IMR-90 (cell line): ENCODE measurements around the gene CRIM1. TPM values are rescaled to one million over a fixed set of nuclear protein-coding genes. Genes with fewer than 3 reads are reported as not detected.

Source experiments
- ATAC-seq: fragments of 200-7000 bp; cut with Tn5 transposase; 2 replicates; pipeline ENCODE4 v1.9.1; 2020; ENCODE audit warnings: low read depth, mild to moderate bottlenecking, moderate library complexity
- BruUV-seq: library from RNA; stranded (reverse); fragments of 400-500 nt; replicated peaks from 2 replicates; lab custom pipeline; 2021; lab: Mats Ljungman, UMichigan
- CTCF ChIA-PET: fragments of 300-600 bp; formaldehyde crosslinking; extraction: SDS; loops from one replicate; lab custom pipeline; 2021; ENCODE audit warnings: antibody characterized with exemption; lab: Yijun Ruan, JAX
- POLR2A ChIA-PET: fragments of 300-600 bp; sonication (Branson Sonifier 250); formaldehyde crosslinking; loops from one replicate; lab custom pipeline; 2022; ENCODE audit warnings: antibody characterized with exemption; ENCODE audit not compliant: unreplicated experiment; lab: Charles Lee
- DNase-seq: peaks from one replicate; pipeline ENCODE4 v3.0.0; 2013
- H2AFZ ChIP-seq: replicated peaks from 2 replicates; pipeline ENCODE3; 2013; ENCODE audit warnings: low read length, mild to moderate bottlenecking; ENCODE audit not compliant: poor library complexity
- H2AK5ac ChIP-seq: 2 replicates; pipeline ENCODE4 v1.6.1; 2013; ENCODE audit warnings: low read depth, low read length, inconsistent platforms
- H2AK9ac ChIP-seq: replicated peaks from 2 replicates; pipeline ENCODE3; 2013; ENCODE audit warnings: mild to moderate bottlenecking, low read depth, low read length, moderate library complexity; ENCODE audit not compliant: poor library complexity
- H2BK120ac ChIP-seq: 2 replicates; pipeline ENCODE4 v1.6.1; 2013; ENCODE audit warnings: low read depth, low read length, inconsistent platforms
- H2BK15ac ChIP-seq: 3 replicates; pipeline ENCODE4 v1.6.1; 2013; ENCODE audit warnings: low read depth, low read length, inconsistent platforms
- H2BK20ac ChIP-seq: 2 replicates; pipeline ENCODE4 v1.6.1; 2013; ENCODE audit warnings: low read depth, mild to moderate bottlenecking, inconsistent platforms, low read length, moderate library complexity
- H2BK5ac ChIP-seq: 2 replicates; pipeline ENCODE4 v1.6.1; 2013; ENCODE audit warnings: mild to moderate bottlenecking, low read depth, low read length, inconsistent platforms; ENCODE audit not compliant: poor library complexity, severe bottlenecking
- H3K14ac ChIP-seq: replicated peaks from 2 replicates; pipeline ENCODE4 v1.6.1; 2013; ENCODE audit warnings: low read depth, low read length, inconsistent platforms
- H3K18ac ChIP-seq: 2 replicates; pipeline ENCODE4 v1.6.1; 2013; ENCODE audit warnings: low read depth, low read length, control low read depth
- H3K23ac ChIP-seq: 2 replicates; pipeline ENCODE4 v1.6.1; 2013; ENCODE audit warnings: low read depth, low read length, inconsistent platforms
- H3K27ac ChIP-seq: 2 replicates; pipeline ENCODE4 v1.5.1; 2013; ENCODE audit warnings: mild to moderate bottlenecking, control low read depth, low read length; ENCODE audit not compliant: insufficient read depth
- H3K27me3 ChIP-seq: 2 replicates; pipeline ENCODE4 v1.6.1; 2013; ENCODE audit warnings: low read length; ENCODE audit not compliant: control insufficient read depth, insufficient read depth
- H3K36me3 ChIP-seq: 2 replicates; pipeline ENCODE4 v1.6.1; 2013; ENCODE audit warnings: low read length, mixed read lengths; ENCODE audit not compliant: control insufficient read depth, insufficient read depth
- H3K4ac ChIP-seq: 2 replicates; pipeline ENCODE4 v1.6.1; 2013; ENCODE audit warnings: low read depth, low read length, inconsistent platforms
- H3K4me1 ChIP-seq: 2 replicates; pipeline ENCODE4 v1.6.1; 2013; ENCODE audit warnings: low read length, mixed read lengths; ENCODE audit not compliant: control insufficient read depth, insufficient read depth
- H3K4me2 ChIP-seq: 2 replicates; pipeline ENCODE4 v1.6.1; 2013; ENCODE audit warnings: low read depth, mild to moderate bottlenecking, control low read depth, low read length, moderate library complexity
- H3K4me3 ChIP-seq: 2 replicates; pipeline ENCODE4 v1.5.1; 2013; ENCODE audit warnings: low read depth, mild to moderate bottlenecking, control low read depth, low read length, moderate library complexity; ENCODE audit not compliant: insufficient read depth
- H3K56ac ChIP-seq: 2 replicates; pipeline ENCODE4 v1.6.1; 2013; ENCODE audit warnings: low read length, inconsistent platforms; ENCODE audit not compliant: insufficient read depth; ENCODE audit errors: extremely low read depth
- H3K79me1 ChIP-seq, 2 experiments: 2 replicates each; pipeline ENCODE4 v1.6.1; 2013; ENCODE audit warnings: low read length in 2 of 2, inconsistent platforms in 1 of 2, low read depth in 1 of 2
- H3K9ac ChIP-seq: 2 replicates; pipeline ENCODE4 v1.6.1; 2013; ENCODE audit warnings: low read depth, low read length, control low read depth
- H3K9me1 ChIP-seq: 2 replicates; pipeline ENCODE4 v1.6.1; 2013; ENCODE audit warnings: low read length, inconsistent platforms; ENCODE audit not compliant: insufficient read depth
- H3K9me3 ChIP-seq: 2 replicates; pipeline ENCODE4 v1.6.1; 2013; ENCODE audit warnings: low read length; ENCODE audit not compliant: control insufficient read depth, insufficient read depth
- H4K20me1 ChIP-seq: 2 replicates; pipeline ENCODE4 v1.6.1; 2013; ENCODE audit warnings: low read length, inconsistent platforms; ENCODE audit not compliant: insufficient read depth
- H4K5ac ChIP-seq: 2 replicates; pipeline ENCODE4 v1.6.1; 2013; ENCODE audit warnings: mild to moderate bottlenecking, low read depth, low read length, control low read depth
- H4K8ac ChIP-seq, 2 experiments: 2 replicates each; pipeline ENCODE4 v1.6.1; 2013; ENCODE audit warnings: low read depth in 2 of 2, low read length in 2 of 2, control low read depth in 1 of 2, inconsistent platforms in 1 of 2
- H4K91ac ChIP-seq: 2 replicates; pipeline ENCODE4 v1.6.1; 2013; ENCODE audit warnings: low read depth, low read length, inconsistent platforms; ENCODE audit not compliant: insufficient read depth
- BHLHE40 ChIP-seq: fragments of 150-350 bp; IDR thresholded peaks from 2 replicates; pipeline ENCODE4 v1.6.1; 2016; ENCODE audit warnings: mild to moderate bottlenecking, low read depth, low read length
- CEBPB ChIP-seq: IDR thresholded peaks from 2 replicates; pipeline ENCODE4 v1.6.1; 2012; ENCODE audit warnings: low read depth, low read length, improper control_type of control experiment
- CHD1 ChIP-seq: IDR thresholded peaks from 2 replicates; pipeline ENCODE4 v1.6.1; 2012; ENCODE audit warnings: low read depth, low read length, improper control_type of control experiment
- ELK1 ChIP-seq: fragments of 150-350 bp; IDR thresholded peaks from 2 replicates; pipeline ENCODE4 v1.6.1; 2016; ENCODE audit warnings: low read depth, mild to moderate bottlenecking, low read length, moderate library complexity, borderline replicate concordance
- FOS ChIP-seq: fragments of 150-350 bp; IDR thresholded peaks from 2 replicates; pipeline ENCODE4 v1.6.1; 2016; ENCODE audit warnings: low read depth, low read length
- MAFK ChIP-seq: IDR thresholded peaks from 2 replicates; pipeline ENCODE4 v1.6.1; 2012; ENCODE audit warnings: low read depth, low read length, improper control_type of control experiment
- MXI1 ChIP-seq: IDR thresholded peaks from 2 replicates; pipeline ENCODE4 v1.6.1; 2012; ENCODE audit warnings: low read depth, mild to moderate bottlenecking, low read length, moderate library complexity, borderline replicate concordance
- NFE2L2 ChIP-seq: fragments of 150-350 bp; IDR thresholded peaks from 2 replicates; pipeline ENCODE4 v1.6.1; 2016; ENCODE audit warnings: low read depth, mild to moderate bottlenecking, low read length
- POLR2A ChIP-seq: IDR thresholded peaks from 2 replicates; pipeline ENCODE4 v1.6.1; 2012; ENCODE audit warnings: mild to moderate bottlenecking, low read depth, low read length
- RAD21 ChIP-seq: IDR thresholded peaks from 2 replicates; pipeline ENCODE4 v1.6.1; 2012; ENCODE audit warnings: low read length, improper control_type of control experiment
- RCOR1 ChIP-seq: IDR thresholded peaks from 2 replicates; pipeline ENCODE4 v1.6.1; 2012; ENCODE audit warnings: mild to moderate bottlenecking, low read length, improper control_type of control experiment; ENCODE audit not compliant: insufficient replicate concordance
- RFX5 ChIP-seq: IDR thresholded peaks from 2 replicates; pipeline ENCODE4 v1.8.0; 2012; ENCODE audit warnings: low read depth, mild to moderate bottlenecking, low read length, moderate library complexity
- SMC3 ChIP-seq: fragments of 150-350 bp; IDR thresholded peaks from 2 replicates; pipeline ENCODE4 v1.6.1; 2016; ENCODE audit warnings: low read depth, mild to moderate bottlenecking, antibody characterized with exemption, low read length, moderate library complexity
- WGBS, 2 experiments: methylation state at CpG; one replicate each; pipeline versions ENCODE4 v1.1.5 to v1.1.7; 2013; ENCODE audit warnings: missing lambda C conversion rate in 2 of 2; ENCODE audit not compliant: insufficient read length in 1 of 2; ENCODE audit errors: extremely low coverage in 2 of 2; 5-methylcytosine and 5-hydroxymethylcytosine counted together
- dilution Hi-C: fragments of 300-500 bp; cut with HindIII; formaldehyde crosslinking; loops from one replicate; pipeline ENCODE4 v1.14.3; 2018; ENCODE audit warnings: low sequenced_read_pairs; ENCODE audit not compliant: unreplicated experiment
- in situ Hi-C: fragments of 300-500 bp; cut with MboI; formaldehyde crosslinking; loops from 3 replicates; pipeline ENCODE4 v1.14.3; 2019; ENCODE audit warnings: low sequenced_read_pairs, inconsistent platforms, mixed read lengths
- intact Hi-C: fragments of 100-400 bp; cut with micrococcal nuclease; formaldehyde crosslinking; loops from 2 replicates; pipeline ENCODE4 v1.10.0; 2022
- polyA plus RNA-seq, 3 experiments: library from polyadenylated mRNA; depleted of rRNA; stranded (reverse); fragments of >200 nt; gene quantifications; 2 replicates each; pipeline ENCODE4 v1.2.3, GENCODE V29; 2012; ENCODE audit warnings: low replicate concordance in 1 of 3
- total RNA-seq: library from RNA; depleted of rRNA; stranded (reverse); fragments of >200 nt; gene quantifications from 2 replicates; pipeline ENCODE4 v1.2.3, GENCODE V29; 2012
- TF ChIP-seq, protein P1 (sequence below): conservative IDR thresholded peaks from 2 replicates; pipeline ENCODE4 v1.5.1; 2012; ENCODE audit warnings: mild to moderate bottlenecking, low read depth, low read length, improper control_type of control experiment
- TF ChIP-seq, protein P2 (sequence below): fragments of 150-350 bp; IDR thresholded peaks from 2 replicates; pipeline ENCODE4 v1.6.1; 2017; ENCODE audit warnings: mild to moderate bottlenecking, antibody characterized with exemption, low read length, low read depth

The CRIM1 gene
- total and polyA plus RNA-seq, 2 of the 4 experiments (the other 2 are of a cell fraction): 285 to 490 TPM

DNA sequence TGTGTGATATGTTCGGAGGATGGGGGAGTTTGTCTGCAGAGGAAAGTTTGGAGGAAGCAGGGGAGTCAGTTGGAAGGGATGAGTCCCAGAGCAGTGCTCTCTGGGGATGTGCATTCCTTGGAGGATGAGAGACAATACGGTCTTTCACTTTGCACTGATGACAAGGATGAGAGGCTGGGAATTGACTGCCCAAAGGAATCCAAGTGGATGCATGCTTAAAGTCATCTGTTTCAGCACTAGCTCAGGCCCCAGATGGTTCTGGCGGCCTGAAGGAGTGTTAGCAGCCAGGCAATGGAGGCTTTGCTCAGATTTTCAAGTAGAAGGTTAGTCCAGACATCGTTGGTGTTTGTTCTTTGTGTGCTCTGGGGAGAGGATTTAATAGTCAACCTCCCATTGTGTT lies 100.2 kb downstream of the CRIM1 start:
- Histone ChIP-seq H3K36me3 (peaks cover 27% of the 10 kb centered on the region), H2AK5ac (peak overlapping the region; percentile 92; the same call in 1 of the 2 replicates), H3K4me3 (no peak overlapping the region), H4K8ac (peak overlapping the region; percentile 16 to 95; a peak in 3 of 4 replicates), H3K4me1 (peaks cover 46% of the 10 kb centered on the region), H3K27me3 (no peaks in the 10 kb centered on the region), H4K91ac (peak overlapping the region; percentile 81; the same call in 1 of the 2 replicates), H2BK5ac (peak overlapping the region; percentile 85), H3K9me1 (peaks cover 35% of the 10 kb centered on the region), H3K18ac (peak overlapping the region; percentile 31), H3K23ac (peak overlapping the region; percentile 94), H2AFZ (no peak overlapping the region), H3K4ac (peak overlapping the region; percentile 98), H3K4me2 (0 out of 2 replicates have a peak overlapping the region, but pooled peaks have one; percentile 5), H2BK120ac (peak overlapping the region; percentile 96), H3K14ac (peak overlapping the region; percentile 92; the same call in 1 of the 2 replicates), H4K5ac (peak overlapping the region; percentile 43; the same call in 1 of the 2 replicates), H3K9ac (no peak overlapping the region; the same call in 1 of the 2 replicates), H3K79me1 (peaks cover 38 to 81% of the 10 kb centered on the region in 2 experiments; a peak in 3 of 4 replicates), H3K27ac (peak overlapping the region; percentile 83; the same call in 1 of the 2 replicates), H4K20me1 (peaks cover 35% of the 10 kb centered on the region; the same call in 1 of the 2 replicates), H2AK9ac (no peak overlapping the region), H3K56ac (peak overlapping the region; percentile 62; the same call in 1 of the 2 replicates), H2BK20ac (peak overlapping the region; percentile 84), H2BK15ac (peak overlapping the region; percentile 68; the same call in 2 of the 3 replicates), H3K9me3 (no peaks in the 10 kb centered on the region)
- ChIA-PET CTCF (interaction anchor here (1.0 to 1.1 kb wide), 2 partner anchors 9 to 72 kb away, joined by 3 read pairs; no protein-coding TSS in a partner anchor), POLR2A (no interaction called here)
- 100% methylated on average over 1 of the region's 4 CpGs; no CpG with 5 or more reads in 1 of the 2 experiments for WGBS, 2 experiments
- intact Hi-C loops: loop anchor here (1.0 kb wide), 1 partner anchor 31 kb away; no protein-coding TSS in a partner anchor
- peak; percentile 3 for ATAC-seq
- in situ Hi-C loops: no loop called here
- no TSS peak for BruUV-seq
- dilution Hi-C loops: no loop called here
- DNase-seq: peak; percentile 70
- TF ChIP-seq MAFK: no peak
- TF ChIP-seq CHD1: no peak
- no peak for TF ChIP-seq RAD21
- TF ChIP-seq FOS: no peak
- TF ChIP-seq NFE2L2: no peak
- no peak for TF ChIP-seq RFX5
- TF ChIP-seq, protein P1, sequence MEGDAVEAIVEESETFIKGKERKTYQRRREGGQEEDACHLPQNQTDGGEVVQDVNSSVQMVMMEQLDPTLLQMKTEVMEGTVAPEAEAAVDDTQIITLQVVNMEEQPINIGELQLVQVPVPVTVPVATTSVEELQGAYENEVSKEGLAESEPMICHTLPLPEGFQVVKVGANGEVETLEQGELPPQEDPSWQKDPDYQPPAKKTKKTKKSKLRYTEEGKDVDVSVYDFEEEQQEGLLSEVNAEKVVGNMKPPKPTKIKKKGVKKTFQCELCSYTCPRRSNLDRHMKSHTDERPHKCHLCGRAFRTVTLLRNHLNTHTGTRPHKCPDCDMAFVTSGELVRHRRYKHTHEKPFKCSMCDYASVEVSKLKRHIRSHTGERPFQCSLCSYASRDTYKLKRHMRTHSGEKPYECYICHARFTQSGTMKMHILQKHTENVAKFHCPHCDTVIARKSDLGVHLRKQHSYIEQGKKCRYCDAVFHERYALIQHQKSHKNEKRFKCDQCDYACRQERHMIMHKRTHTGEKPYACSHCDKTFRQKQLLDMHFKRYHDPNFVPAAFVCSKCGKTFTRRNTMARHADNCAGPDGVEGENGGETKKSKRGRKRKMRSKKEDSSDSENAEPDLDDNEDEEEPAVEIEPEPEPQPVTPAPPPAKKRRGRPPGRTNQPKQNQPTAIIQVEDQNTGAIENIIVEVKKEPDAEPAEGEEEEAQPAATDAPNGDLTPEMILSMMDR: no peak
- no peak for TF ChIP-seq BHLHE40
- no peak for TF ChIP-seq MXI1
- TF ChIP-seq CEBPB: no peak
- TF ChIP-seq SMC3: no peak
- no peak; the same call in 1 of the 2 replicates for TF ChIP-seq POLR2A
- TF ChIP-seq, protein P2, sequence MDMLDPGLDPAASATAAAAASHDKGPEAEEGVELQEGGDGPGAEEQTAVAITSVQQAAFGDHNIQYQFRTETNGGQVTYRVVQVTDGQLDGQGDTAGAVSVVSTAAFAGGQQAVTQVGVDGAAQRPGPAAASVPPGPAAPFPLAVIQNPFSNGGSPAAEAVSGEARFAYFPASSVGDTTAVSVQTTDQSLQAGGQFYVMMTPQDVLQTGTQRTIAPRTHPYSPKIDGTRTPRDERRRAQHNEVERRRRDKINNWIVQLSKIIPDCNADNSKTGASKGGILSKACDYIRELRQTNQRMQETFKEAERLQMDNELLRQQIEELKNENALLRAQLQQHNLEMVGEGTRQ: no peak
- no peak for TF ChIP-seq RCOR1
- no peak for TF ChIP-seq ELK1
